ENCODE results near the gene ANKRD60.
A peak's percentile ranks its signal among the peaks of the same experiment; 100 is the strongest.

Gene ANKRD60

GRCh38 chr20:58243653-58244410 lies 15.4 kb upstream of the ANKRD60 start:
- H3K9ac ChIP-seq (ENCODE audit: low read depth, low read length), result no peak overlapping the region
- H3K27me3 ChIP-seq (ENCODE audit: insufficient read depth, low read length), result no peaks in the 10 kb centered on the region
- 94% methylated on average over 9 of the region's 9 CpGs for WGBS
- H3K4me1 ChIP-seq (ENCODE audit: insufficient read depth, low read length), result no peaks in the 10 kb centered on the region
- H3K27ac ChIP-seq (ENCODE audit: low read depth, low read length), result no peak overlapping the region
- H3K9me3 ChIP-seq (ENCODE audit: insufficient read depth, low read depth, low read length), result no peaks in the 10 kb centered on the region
- no peak overlapping the region for H3K4me3 ChIP-seq (ENCODE audit: low read length)
- H3K36me3 ChIP-seq (ENCODE audit: insufficient read depth, low read length), result peaks cover 49% of the 10 kb centered on the region

- no peak overlapping the region for H3K4me3 ChIP-seq (ENCODE audit: low read length)
- H3K9ac ChIP-seq (ENCODE audit: low read depth, low read length), result no peak overlapping the region
- 97% methylated on average over 5 of the region's 5 CpGs for WGBS
- H3K9me3 ChIP-seq (ENCODE audit: insufficient read depth, low read depth, low read length), result no peaks in the 10 kb centered on the region
- H3K27ac ChIP-seq (ENCODE audit: low read depth, low read length), result no peak overlapping the region
- peaks cover 47% of the 10 kb centered on the region for H3K36me3 ChIP-seq (ENCODE audit: insufficient read depth, low read length)
- no peaks in the 10 kb centered on the region for H3K4me1 ChIP-seq (ENCODE audit: insufficient read depth, low read length)
- no peaks in the 10 kb centered on the region for H3K27me3 ChIP-seq (ENCODE audit: insufficient read depth, low read length)
Measured at GRCh38 chr20:58242824-58243223, 14.4 kb upstream of the ANKRD60 start.

DNA sequence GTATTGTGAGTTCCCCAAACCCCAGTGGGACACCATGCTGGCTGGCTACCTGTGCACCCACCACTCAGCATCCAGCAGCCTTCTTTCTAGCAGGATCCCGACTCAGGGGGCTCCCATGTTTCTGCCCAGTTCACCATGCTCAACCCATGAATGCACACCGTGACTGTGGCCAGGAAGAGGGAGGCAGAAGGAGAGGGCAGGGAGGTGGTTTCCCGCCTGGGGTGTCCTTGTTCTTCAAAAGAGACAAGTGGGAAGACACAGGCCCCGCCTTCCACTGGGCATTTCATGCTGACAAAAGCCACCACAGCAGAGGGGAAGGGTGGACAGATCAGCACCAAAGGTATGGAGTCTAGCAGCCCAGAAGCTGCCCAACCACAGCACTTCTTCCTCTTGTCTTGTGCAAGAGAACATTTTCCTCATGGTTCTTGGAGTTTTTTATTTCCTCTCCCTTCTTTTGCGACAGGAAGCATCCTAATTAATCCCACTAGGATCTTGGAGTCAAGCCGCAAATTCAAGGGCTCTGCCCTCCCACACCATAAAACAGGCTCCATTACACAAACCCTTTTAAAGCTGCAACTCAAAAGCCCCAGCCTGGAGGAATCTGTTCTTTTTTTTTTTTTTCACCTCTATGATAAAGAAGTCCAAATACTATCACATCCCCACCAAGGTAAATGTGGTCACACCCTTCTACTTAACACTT lies 13.5 kb upstream of the ANKRD60 start:
- H3K27me3 ChIP-seq (ENCODE audit: insufficient read depth, low read length), result no peaks in the 10 kb centered on the region
- H3K27ac ChIP-seq (ENCODE audit: low read depth, low read length), result no peak overlapping the region
- no peaks in the 10 kb centered on the region for H3K4me1 ChIP-seq (ENCODE audit: insufficient read depth, low read length)
- H3K9ac ChIP-seq (ENCODE audit: low read depth, low read length), result no peak overlapping the region
- H3K4me3 ChIP-seq (ENCODE audit: low read length), result no peak overlapping the region
- peaks cover 38% of the 10 kb centered on the region for H3K36me3 ChIP-seq (ENCODE audit: insufficient read depth, low read length)
- H3K9me3 ChIP-seq (ENCODE audit: insufficient read depth, low read depth, low read length), result no peaks in the 10 kb centered on the region
- WGBS, result 88% methylated on average over 6 of the region's 6 CpGs

- no peaks in the 10 kb centered on the region for H3K9me3 ChIP-seq (ENCODE audit: insufficient read depth, low read depth, low read length)
- no peak overlapping the region for H3K4me3 ChIP-seq (ENCODE audit: low read length)
- peaks cover 10% of the 10 kb centered on the region; the same call in 1 of the 2 replicates for H3K27me3 ChIP-seq (ENCODE audit: insufficient read depth, low read length)
- 97% methylated on average over 4 of the region's 4 CpGs for WGBS
- H3K9ac ChIP-seq (ENCODE audit: low read depth, low read length), result no peak overlapping the region
- peaks cover 25% of the 10 kb centered on the region for H3K36me3 ChIP-seq (ENCODE audit: insufficient read depth, low read length)
- H3K27ac ChIP-seq (ENCODE audit: low read depth, low read length), result no peak overlapping the region
- H3K4me1 ChIP-seq (ENCODE audit: insufficient read depth, low read length), result peaks cover 4% of the 10 kb centered on the region; the same call in 1 of the 2 replicates
Measured at GRCh38 chr20:58240471-58240870, 12.0 kb upstream of the ANKRD60 start.

DNA sequence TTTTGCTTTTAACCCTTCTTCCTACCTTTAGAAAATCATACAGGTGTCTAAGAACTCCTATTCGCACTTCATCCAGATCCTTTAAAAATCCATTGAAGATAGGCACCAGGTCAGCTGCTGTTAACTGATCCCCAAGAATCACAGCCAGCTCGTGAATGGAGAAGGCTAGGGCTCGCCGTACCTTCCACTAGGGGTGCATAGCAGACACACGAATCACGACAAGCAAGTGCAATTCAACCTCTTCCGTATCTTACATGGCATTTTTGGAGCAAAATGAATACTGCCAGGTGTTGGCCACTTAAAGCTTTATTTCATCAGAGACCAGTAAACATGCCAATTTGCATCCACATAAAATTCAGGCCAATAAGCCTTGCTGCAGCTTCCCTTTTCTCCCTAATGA lies 10.8 kb upstream of the ANKRD60 start:
- Histone ChIP-seq H3K4me3 (ENCODE audit: low read length) (no peak overlapping the region), H3K9ac (ENCODE audit: low read depth, low read length) (no peak overlapping the region), H3K27ac (ENCODE audit: low read depth, low read length) (no peak overlapping the region), H3K4me1 (ENCODE audit: insufficient read depth, low read length) (peaks cover 4% of the 10 kb centered on the region; the same call in 1 of the 2 replicates), H3K27me3 (ENCODE audit: insufficient read depth, low read length) (peaks cover 10% of the 10 kb centered on the region; the same call in 1 of the 2 replicates), H3K36me3 (ENCODE audit: insufficient read depth, low read length) (peaks cover 15% of the 10 kb centered on the region; the same call in 1 of the 2 replicates), H3K9me3 (ENCODE audit: insufficient read depth, low read depth, low read length) (no peaks in the 10 kb centered on the region)
- WGBS, result 86% methylated on average over 7 of the region's 7 CpGs

DNA sequence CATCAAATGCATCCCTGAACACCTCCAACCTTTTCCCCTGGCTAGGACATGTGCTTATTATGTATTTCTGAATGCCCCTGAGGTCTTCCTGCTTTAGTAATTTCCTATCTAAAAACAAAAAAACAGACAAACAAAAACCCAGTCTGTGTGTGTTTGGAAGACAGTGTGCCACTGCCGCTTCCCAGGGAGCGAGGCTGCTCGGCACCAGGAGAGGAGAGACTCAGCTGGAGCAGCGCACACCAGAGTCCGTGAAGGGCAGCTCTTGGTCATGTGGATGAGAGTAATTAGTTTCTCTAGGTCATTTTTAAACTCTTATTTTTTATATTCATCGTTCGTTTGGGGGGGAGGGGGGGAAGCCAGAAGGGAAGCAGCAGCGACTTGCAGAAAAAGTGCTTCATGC lies 10.0 kb upstream of the ANKRD60 start:
- Histone ChIP-seq H3K36me3 (ENCODE audit: insufficient read depth, low read length) (peaks cover 10% of the 10 kb centered on the region; the same call in 1 of the 2 replicates), H3K27ac (ENCODE audit: low read depth, low read length) (no peak overlapping the region), H3K27me3 (ENCODE audit: insufficient read depth, low read length) (peaks cover 10% of the 10 kb centered on the region; the same call in 1 of the 2 replicates), H3K4me1 (ENCODE audit: insufficient read depth, low read length) (peaks cover 4% of the 10 kb centered on the region; the same call in 1 of the 2 replicates), H3K4me3 (ENCODE audit: low read length) (no peak overlapping the region), H3K9ac (ENCODE audit: low read depth, low read length) (no peak overlapping the region), H3K9me3 (ENCODE audit: insufficient read depth, low read depth, low read length) (no peaks in the 10 kb centered on the region)
- 95% methylated on average over 8 of the region's 8 CpGs for WGBS

- Histone ChIP-seq H3K27me3 (ENCODE audit: insufficient read depth, low read length) (peaks cover 10% of the 10 kb centered on the region; the same call in 1 of the 2 replicates), H3K9ac (ENCODE audit: low read depth, low read length) (no peak overlapping the region), H3K4me3 (ENCODE audit: low read length) (no peak overlapping the region), H3K9me3 (ENCODE audit: insufficient read depth, low read depth, low read length) (no peaks in the 10 kb centered on the region), H3K4me1 (ENCODE audit: insufficient read depth, low read length) (peaks cover 4% of the 10 kb centered on the region; the same call in 1 of the 2 replicates), H3K27ac (ENCODE audit: low read depth, low read length) (no peak overlapping the region), H3K36me3 (ENCODE audit: insufficient read depth, low read length) (0 out of 2 replicates have a peak, but pooled peaks cover under 1% of the 10 kb centered on the region)
- 58% methylated on average over 5 of the region's 7 CpGs for WGBS
Measured at GRCh38 chr20:58237318-58238132, 9.1 kb upstream of the ANKRD60 start.

DNA sequence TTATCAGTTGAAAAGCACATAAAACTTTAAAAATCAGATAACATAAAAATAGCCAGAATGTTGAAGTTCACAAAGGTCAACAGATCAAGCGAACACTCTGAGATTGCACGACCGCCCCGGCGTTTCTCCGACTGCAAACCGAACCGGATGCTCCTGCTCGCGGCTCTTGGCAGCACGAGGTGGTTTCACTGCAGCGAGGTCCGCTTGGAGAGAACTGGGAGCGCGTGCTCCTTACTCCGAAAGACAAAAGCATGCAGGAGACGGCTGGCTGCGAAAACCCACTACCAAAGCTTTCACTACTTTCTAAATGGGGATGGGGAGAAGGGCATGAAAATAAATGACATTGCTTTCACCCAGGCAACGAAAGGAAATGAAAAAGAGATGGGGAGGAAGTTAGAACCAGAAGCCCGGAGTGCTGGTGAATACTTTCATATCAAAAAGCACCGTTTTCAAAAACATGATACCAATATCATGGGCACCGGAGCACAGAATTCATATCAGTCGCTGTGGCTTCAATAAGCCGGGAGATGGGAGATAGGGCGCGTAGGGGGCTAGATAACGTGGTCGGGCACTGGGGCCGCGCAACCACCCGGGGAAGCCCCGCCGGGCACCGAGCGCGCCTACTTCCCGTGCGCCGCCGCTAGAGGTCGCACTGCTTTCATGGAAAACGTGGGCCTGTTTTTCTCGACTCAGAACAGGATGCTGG lies 8.3 kb upstream of the ANKRD60 start:
- Histone ChIP-seq H3K9ac (ENCODE audit: low read depth, low read length) (peak overlapping the region; percentile 60), H3K4me3 (ENCODE audit: low read length) (peak overlapping the region; percentile 59), H3K36me3 (ENCODE audit: insufficient read depth, low read length) (no peaks in the 10 kb centered on the region), H3K27me3 (ENCODE audit: insufficient read depth, low read length) (peaks cover 10% of the 10 kb centered on the region; the same call in 1 of the 2 replicates), H3K27ac (ENCODE audit: low read depth, low read length) (no peak overlapping the region), H3K4me1 (ENCODE audit: insufficient read depth, low read length) (peaks cover 4% of the 10 kb centered on the region; the same call in 1 of the 2 replicates), H3K9me3 (ENCODE audit: insufficient read depth, low read depth, low read length) (no peaks in the 10 kb centered on the region)
- 2% methylated on average over 43 of the region's 43 CpGs for WGBS

- Histone ChIP-seq H3K9me3 (ENCODE audit: insufficient read depth, low read depth, low read length) (no peaks in the 10 kb centered on the region), H3K36me3 (ENCODE audit: insufficient read depth, low read length) (no peaks in the 10 kb centered on the region), H3K9ac (ENCODE audit: low read depth, low read length) (no peak overlapping the region), H3K4me1 (ENCODE audit: insufficient read depth, low read length) (peaks cover 7% of the 10 kb centered on the region), H3K27ac (ENCODE audit: low read depth, low read length) (no peak overlapping the region), H3K4me3 (ENCODE audit: low read length) (no peak overlapping the region), H3K27me3 (ENCODE audit: insufficient read depth, low read length) (peaks cover 16% of the 10 kb centered on the region; the same call in 1 of the 2 replicates)
- WGBS, result 92% methylated on average over 5 of the region's 5 CpGs
Measured at GRCh38 chr20:58235010-58235409, 6.6 kb upstream of the ANKRD60 start.

DNA sequence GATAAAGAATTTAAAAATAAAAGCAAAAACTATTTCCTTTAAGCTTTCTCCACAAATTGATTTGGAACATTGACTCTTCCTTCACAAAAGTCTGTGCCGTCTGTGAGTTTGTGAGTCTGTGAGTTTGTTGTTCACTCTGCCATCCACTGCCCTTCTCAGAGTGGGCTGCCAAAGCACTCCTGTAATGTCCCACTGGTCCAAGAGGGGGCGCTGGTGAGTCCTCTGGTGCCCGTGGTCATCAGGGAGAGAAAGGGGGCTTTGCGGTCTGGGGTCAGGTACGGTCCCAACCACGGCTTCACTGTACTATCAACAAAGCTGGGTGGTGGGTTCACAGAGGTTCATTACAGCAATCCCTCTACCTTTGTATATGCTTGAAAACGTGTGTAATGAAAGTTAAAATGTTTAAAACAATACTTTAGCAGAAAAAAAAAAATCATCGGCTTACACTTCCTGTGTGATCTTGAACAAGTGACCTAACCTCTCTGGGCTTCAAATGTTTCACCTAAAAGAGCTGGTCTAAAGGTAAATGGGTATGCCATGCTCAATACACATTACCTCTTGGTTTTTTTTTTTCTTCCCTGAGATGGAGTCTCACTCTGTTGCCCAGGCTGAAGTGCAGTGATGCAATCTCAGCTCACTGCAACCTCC lies 5.6 kb upstream of the ANKRD60 start:
- H3K4me1 ChIP-seq (ENCODE audit: insufficient read depth, low read length), result peaks cover 15% of the 10 kb centered on the region
- no peaks in the 10 kb centered on the region for H3K36me3 ChIP-seq (ENCODE audit: insufficient read depth, low read length)
- H3K9ac ChIP-seq (ENCODE audit: low read depth, low read length), result no peak overlapping the region
- no peaks in the 10 kb centered on the region for H3K9me3 ChIP-seq (ENCODE audit: insufficient read depth, low read depth, low read length)
- H3K4me3 ChIP-seq (ENCODE audit: low read length), result no peak overlapping the region
- H3K27ac ChIP-seq (ENCODE audit: low read depth, low read length), result no peak overlapping the region
- 53% methylated on average over 7 of the region's 8 CpGs for WGBS
- H3K27me3 ChIP-seq (ENCODE audit: insufficient read depth, low read length), result peaks cover 26% of the 10 kb centered on the region; the same call in 1 of the 2 replicates

Measured in HUES64 (cell line).